ENCODE data around the gene CD160. TPM values are rescaled to one million over a fixed set of nuclear protein-coding genes. Genes with fewer than 3 reads are reported as not detected.

Gene CD160
- total and polyA plus RNA-seq, 10 of the 15 experiments (the other 5 are each of a cell fraction or from before 2014, with no cell fraction given) = 0.06 to 1.1 (median 0.26) TPM; not detected in 5

DNA sequence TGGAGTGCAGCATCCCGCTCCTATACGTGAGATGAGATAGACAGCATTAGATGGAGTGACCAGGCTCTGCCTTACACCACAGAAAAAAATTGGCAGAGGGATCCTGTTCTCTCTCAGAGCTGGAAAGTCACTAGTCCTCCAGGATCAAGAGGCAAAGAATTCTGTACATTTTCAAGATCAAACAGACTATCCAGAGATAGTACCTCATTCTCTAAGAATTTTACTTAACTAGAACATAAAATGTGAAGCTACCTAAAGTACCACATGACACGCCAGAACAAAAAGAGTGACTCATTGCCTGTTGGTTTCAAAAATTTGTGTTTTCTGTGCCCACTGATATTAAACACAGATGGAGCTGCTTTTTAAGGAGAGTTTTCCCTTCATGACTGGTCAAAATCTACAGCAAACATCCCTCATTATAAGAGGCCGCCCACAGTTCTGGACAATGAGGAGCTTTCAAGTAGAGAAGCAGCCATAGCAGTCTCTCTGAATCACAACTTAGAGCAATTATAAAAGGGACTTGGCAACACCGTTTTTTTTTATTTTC lies 32.3 kb downstream of the CD160 start:
- H3K4me3 ChIP-seq = no peak overlapping the region
- SMC1A ChIA-PET (ENCODE audit: uncharacterized antibody, unreplicated experiment) = no interaction called here
- POLR2A ChIA-PET = no interaction called here
- peaks cover 3 to 19% of the 10 kb centered on the region in 2 experiments; a peak in 3 of 4 replicates for H3K36me3 ChIP-seq (ENCODE audit: control insufficient read depth in 2 of 2, insufficient read depth in 2 of 2, low read length in 1 of 2)
- no peak overlapping the region for H2AFZ ChIP-seq (ENCODE audit: control insufficient read depth, low read depth, low read length)
- no TSS peak for BruUV-seq (replicated peaks)
- FAIRE-seq = no peak
- H3K9me3 ChIP-seq (replicated peaks; ENCODE audit: control insufficient read depth, insufficient read depth, low read length) = no peaks in the 10 kb centered on the region
- no peak for DNase-seq (ENCODE audit: low read depth, low spot score)
- intact Hi-C loops (cut with micrococcal nuclease; ENCODE audit: unreplicated experiment) (no loop called here), in situ Hi-C loops (cut with MboI) (no loop called here)
- no peaks in the 10 kb centered on the region for H3K27me3 ChIP-seq (replicated peaks in 1 of 2; ENCODE audit: control insufficient read depth in 2 of 2, insufficient read depth in 2 of 2, low read length in 1 of 2)
- 87% methylated on average over 5 of the region's 5 CpGs for WGBS (ENCODE audit: insufficient coverage, insufficient replicate concordance, low lambda C conversion rate, missing lambda C conversion rate)
- H3K4me2 ChIP-seq (ENCODE audit: control insufficient read depth, insufficient read depth) = no peak overlapping the region
- RAD21 ChIA-PET (ENCODE audit: unreplicated experiment) = no interaction called here
- no peak overlapping the region for H3K9ac ChIP-seq (ENCODE audit: control insufficient read depth, insufficient read depth, low read length)
- TF ChIP-seq TCF7 (IDR thresholded peaks at IDR 0.05; ENCODE audit: borderline replicate concordance) (no peak), CBX5 (IDR thresholded peaks at IDR 0.05; ENCODE audit: low read depth) (no peak), JUNB (IDR thresholded peaks at IDR 0.05) (no peak), IKZF2 (IDR thresholded peaks at IDR 0.05) (no peak), IRF4 (IDR thresholded peaks at IDR 0.05; ENCODE audit: low read depth, low read length) (no peak), GABPA (IDR thresholded peaks at IDR 0.05; ENCODE audit: low read depth) (no peak)
- TF ChIP-seq, protein P1, sequence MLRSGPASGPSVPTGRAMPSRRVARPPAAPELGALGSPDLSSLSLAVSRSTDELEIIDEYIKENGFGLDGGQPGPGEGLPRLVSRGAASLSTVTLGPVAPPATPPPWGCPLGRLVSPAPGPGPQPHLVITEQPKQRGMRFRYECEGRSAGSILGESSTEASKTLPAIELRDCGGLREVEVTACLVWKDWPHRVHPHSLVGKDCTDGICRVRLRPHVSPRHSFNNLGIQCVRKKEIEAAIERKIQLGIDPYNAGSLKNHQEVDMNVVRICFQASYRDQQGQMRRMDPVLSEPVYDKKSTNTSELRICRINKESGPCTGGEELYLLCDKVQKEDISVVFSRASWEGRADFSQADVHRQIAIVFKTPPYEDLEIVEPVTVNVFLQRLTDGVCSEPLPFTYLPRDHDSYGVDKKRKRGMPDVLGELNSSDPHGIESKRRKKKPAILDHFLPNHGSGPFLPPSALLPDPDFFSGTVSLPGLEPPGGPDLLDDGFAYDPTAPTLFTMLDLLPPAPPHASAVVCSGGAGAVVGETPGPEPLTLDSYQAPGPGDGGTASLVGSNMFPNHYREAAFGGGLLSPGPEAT (IDR thresholded peaks at IDR 0.05; ENCODE audit: low read depth) = no peak
- TF ChIP-seq, protein P2, sequence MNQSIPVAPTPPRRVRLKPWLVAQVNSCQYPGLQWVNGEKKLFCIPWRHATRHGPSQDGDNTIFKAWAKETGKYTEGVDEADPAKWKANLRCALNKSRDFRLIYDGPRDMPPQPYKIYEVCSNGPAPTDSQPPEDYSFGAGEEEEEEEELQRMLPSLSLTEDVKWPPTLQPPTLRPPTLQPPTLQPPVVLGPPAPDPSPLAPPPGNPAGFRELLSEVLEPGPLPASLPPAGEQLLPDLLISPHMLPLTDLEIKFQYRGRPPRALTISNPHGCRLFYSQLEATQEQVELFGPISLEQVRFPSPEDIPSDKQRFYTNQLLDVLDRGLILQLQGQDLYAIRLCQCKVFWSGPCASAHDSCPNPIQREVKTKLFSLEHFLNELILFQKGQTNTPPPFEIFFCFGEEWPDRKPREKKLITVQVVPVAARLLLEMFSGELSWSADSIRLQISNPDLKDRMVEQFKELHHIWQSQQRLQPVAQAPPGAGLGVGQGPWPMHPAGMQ (IDR thresholded peaks at IDR 0.05; ENCODE audit: borderline replicate concordance) = no peak
- TF ChIP-seq, protein P3, sequence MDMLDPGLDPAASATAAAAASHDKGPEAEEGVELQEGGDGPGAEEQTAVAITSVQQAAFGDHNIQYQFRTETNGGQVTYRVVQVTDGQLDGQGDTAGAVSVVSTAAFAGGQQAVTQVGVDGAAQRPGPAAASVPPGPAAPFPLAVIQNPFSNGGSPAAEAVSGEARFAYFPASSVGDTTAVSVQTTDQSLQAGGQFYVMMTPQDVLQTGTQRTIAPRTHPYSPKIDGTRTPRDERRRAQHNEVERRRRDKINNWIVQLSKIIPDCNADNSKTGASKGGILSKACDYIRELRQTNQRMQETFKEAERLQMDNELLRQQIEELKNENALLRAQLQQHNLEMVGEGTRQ (IDR thresholded peaks at IDR 0.05; ENCODE audit: borderline replicate concordance, low read depth, low read length) = no peak
- no peak for ATAC-seq
- no peaks in the 10 kb centered on the region for H3K79me2 ChIP-seq (ENCODE audit: control insufficient read depth, insufficient read depth, low read length)
- no peak overlapping the region for H3K27ac ChIP-seq (ENCODE audit: control insufficient read depth, insufficient read depth)
- CTCF ChIA-PET = interaction anchor here (1.1 kb wide), 1 partner anchor 94 kb away, joined by 3 read pairs; the partner anchor contains the start of gene NUDT17
- no peaks in the 10 kb centered on the region for H4K20me1 ChIP-seq (ENCODE audit: control insufficient read depth, insufficient read depth)
- no peaks in the 10 kb centered on the region for H3K4me1 ChIP-seq (ENCODE audit: control insufficient read depth, insufficient read depth, low read length)

Data from GM12878 (cell line).